ENCODE measurements around the gene ANKRD17.

DNA sequence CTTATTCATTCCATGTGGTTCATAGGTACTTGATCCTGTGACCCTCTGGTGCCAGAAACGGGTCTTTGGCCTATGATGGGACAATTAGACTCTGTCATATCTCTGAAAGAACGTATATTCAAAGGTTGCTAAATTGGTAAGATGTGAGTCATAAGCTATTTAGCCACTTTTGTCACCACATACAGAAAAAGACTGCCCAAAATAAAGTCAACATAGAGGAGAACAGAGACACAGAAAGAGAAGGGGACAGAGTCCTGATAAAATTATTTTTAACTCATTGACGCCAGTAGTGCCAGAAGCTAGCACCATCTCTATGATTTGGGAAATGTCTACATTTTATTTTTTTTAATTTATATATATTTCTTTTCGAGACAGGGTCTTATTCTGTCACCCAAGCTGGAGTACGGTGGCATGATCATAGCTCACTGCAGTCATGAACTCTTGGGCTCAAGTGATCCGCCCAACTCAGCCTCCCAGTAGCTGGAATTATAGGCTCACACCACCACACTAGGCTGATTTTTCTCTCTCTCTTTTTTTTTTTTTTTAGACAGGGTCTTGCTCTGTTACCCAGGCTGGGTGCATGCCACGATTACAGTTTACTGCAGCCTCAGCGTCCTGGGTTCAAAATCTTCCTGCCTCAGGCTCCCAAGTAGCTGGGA, 96.9 kb downstream of the ANKRD17 start:
- TF ChIP-seq, protein P1, sequence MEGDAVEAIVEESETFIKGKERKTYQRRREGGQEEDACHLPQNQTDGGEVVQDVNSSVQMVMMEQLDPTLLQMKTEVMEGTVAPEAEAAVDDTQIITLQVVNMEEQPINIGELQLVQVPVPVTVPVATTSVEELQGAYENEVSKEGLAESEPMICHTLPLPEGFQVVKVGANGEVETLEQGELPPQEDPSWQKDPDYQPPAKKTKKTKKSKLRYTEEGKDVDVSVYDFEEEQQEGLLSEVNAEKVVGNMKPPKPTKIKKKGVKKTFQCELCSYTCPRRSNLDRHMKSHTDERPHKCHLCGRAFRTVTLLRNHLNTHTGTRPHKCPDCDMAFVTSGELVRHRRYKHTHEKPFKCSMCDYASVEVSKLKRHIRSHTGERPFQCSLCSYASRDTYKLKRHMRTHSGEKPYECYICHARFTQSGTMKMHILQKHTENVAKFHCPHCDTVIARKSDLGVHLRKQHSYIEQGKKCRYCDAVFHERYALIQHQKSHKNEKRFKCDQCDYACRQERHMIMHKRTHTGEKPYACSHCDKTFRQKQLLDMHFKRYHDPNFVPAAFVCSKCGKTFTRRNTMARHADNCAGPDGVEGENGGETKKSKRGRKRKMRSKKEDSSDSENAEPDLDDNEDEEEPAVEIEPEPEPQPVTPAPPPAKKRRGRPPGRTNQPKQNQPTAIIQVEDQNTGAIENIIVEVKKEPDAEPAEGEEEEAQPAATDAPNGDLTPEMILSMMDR (IDR thresholded peaks at IDR 0.05; ENCODE audit: insufficient read depth, low read depth, low read length), result no peak
- no peak for TF ChIP-seq EZH2 (IDR thresholded peaks at IDR 0.05; ENCODE audit: insufficient read depth, low read length)
